H1 (cell line): ENCODE results near the gene ARID5B. TPM values are rescaled to one million over a fixed set of nuclear protein-coding genes. Genes with fewer than 3 reads are reported as not detected.

ENCODE experiments used
- CTCF ChIA-PET: fragments of 300-600 bp; sonication (Branson Sonifier 250); formaldehyde crosslinking; loops from one replicate; lab custom pipeline; 2021; ENCODE audit not compliant: partially characterized antibody; lab: Charles Lee
- POLR2A ChIA-PET: fragments of 300-600 bp; sonication (Branson Sonifier 250); formaldehyde crosslinking; loops from one replicate; lab custom pipeline; 2021; ENCODE audit warnings: inconsistent platforms; ENCODE audit not compliant: partially characterized antibody; lab: Charles Lee
- DNase-seq, 2 experiments: peaks; one replicate each; pipeline versions ENCODE4 v3.0.0 to v3.0.0-alpha.2; 2010 to 2022; ENCODE audit warnings: low spot score in 2 of 2, low read depth in 1 of 2, mixed read lengths in 1 of 2
- FAIRE-seq: peaks from 2 replicates; lab custom pipeline; 2011; peaks lifted over from hg19 to GRCh38; lab: Jason Lieb, UNC
- H2AFZ ChIP-seq: 2 replicates; pipeline ENCODE4 v1.8.1; 2012; ENCODE audit warnings: low read length, inconsistent platforms
- H2AK5ac ChIP-seq: 2 replicates; pipeline ENCODE4 v1.6.1; 2013; ENCODE audit warnings: low read depth, low read length
- H2BK120ac ChIP-seq: replicated peaks from 2 replicates; pipeline ENCODE3; 2013; ENCODE audit warnings: low read depth, low read length, inconsistent platforms
- H2BK12ac ChIP-seq: 2 replicates; pipeline ENCODE4 v1.6.1; 2013; ENCODE audit warnings: low read depth, low read length
- H2BK15ac ChIP-seq: 2 replicates; pipeline ENCODE4 v1.6.1; 2013; ENCODE audit warnings: low read length
- H2BK20ac ChIP-seq: 2 replicates; pipeline ENCODE4 v1.6.1; 2013; ENCODE audit warnings: low read length
- H2BK5ac ChIP-seq: 2 replicates; pipeline ENCODE4 v1.6.1; 2013; ENCODE audit warnings: low read depth, low read length
- H3K14ac ChIP-seq: 2 replicates; pipeline ENCODE4 v1.6.1; 2013; ENCODE audit warnings: inconsistent platforms; ENCODE audit not compliant: insufficient read length
- H3K18ac ChIP-seq: 2 replicates; pipeline ENCODE4 v1.6.1; 2013; ENCODE audit warnings: low read length; ENCODE audit errors: extremely low read depth
- H3K23ac ChIP-seq: 2 replicates; pipeline ENCODE4 v1.6.1; 2013; ENCODE audit warnings: inconsistent platforms; ENCODE audit not compliant: insufficient read length
- H3K23me2 ChIP-seq: 2 replicates; pipeline ENCODE4 v1.6.1; 2013; ENCODE audit warnings: low read depth, low read length
- H3K27ac ChIP-seq: 2 replicates; pipeline ENCODE4 v1.6.1; 2011; ENCODE audit warnings: low read depth, low read length, inconsistent platforms
- H3K27me3 ChIP-seq, 4 experiments: replicated peaks in 1 of 4; 1 replicate in 1 of 4; 2 replicates in 3 of 4; pipeline versions ENCODE4 v1.6.1 to v1.8.1; 2011 to 2013; ENCODE audit warnings: low read length in 3 of 4, mild to moderate bottlenecking in 3 of 4, inconsistent platforms in 2 of 4, mixed read lengths in 2 of 4, moderate library complexity in 1 of 4; ENCODE audit not compliant: control insufficient read depth in 3 of 4, insufficient read depth in 3 of 4; ENCODE audit errors: extremely low read depth in 1 of 4
- H3K36me3 ChIP-seq, 4 experiments: 2 replicates each; pipeline versions ENCODE4 v1.6.1 to v1.8.1; 2011 to 2013; ENCODE audit warnings: mild to moderate bottlenecking in 4 of 4, low read length in 3 of 4, moderate library complexity in 2 of 4, control low read depth in 1 of 4, inconsistent platforms in 1 of 4; ENCODE audit not compliant: insufficient read depth in 4 of 4, control insufficient read depth in 2 of 4
- H3K4ac ChIP-seq: replicated peaks from 2 replicates; pipeline ENCODE3; 2013; ENCODE audit warnings: low read length, low read depth, mixed read lengths, inconsistent platforms; ENCODE audit not compliant: insufficient read length
- H3K4me1 ChIP-seq, 4 experiments: replicated peaks in 1 of 4; 1 replicate in 1 of 4; 2 replicates in 3 of 4; pipeline versions ENCODE4 v1.6.1 to v1.8.1; 2011 to 2013; ENCODE audit warnings: low read length in 3 of 4, inconsistent platforms in 2 of 4, mixed read lengths in 1 of 4; ENCODE audit not compliant: insufficient read depth in 4 of 4, control insufficient read depth in 3 of 4
- H3K4me2 ChIP-seq, 2 experiments: 2 replicates each; pipeline versions ENCODE4 v1.6.1 to v1.8.1; 2011 to 2013; ENCODE audit warnings: low read depth in 2 of 2, low read length in 2 of 2, control low read depth in 1 of 2, inconsistent platforms in 1 of 2, mild to moderate bottlenecking in 1 of 2; ENCODE audit not compliant: insufficient read depth in 1 of 2
- H3K4me3 ChIP-seq, 4 experiments: fragments of 200-600, 300-600 bp in 1 of 4; sonication (generic), shearing (Covaris generic), sonication (Bioruptor Twin) in 1 of 4; 2 replicates each; pipeline versions ENCODE4 v1.5.1 to v1.8.1; 2011 to 2016; ENCODE audit warnings: low read length in 4 of 4, low read depth in 3 of 4, control low read depth in 2 of 4, inconsistent platforms in 2 of 4, mild to moderate bottlenecking in 2 of 4, mixed read lengths in 1 of 4, moderate library complexity in 1 of 4; ENCODE audit not compliant: insufficient read depth in 2 of 4; ENCODE audit errors: extremely low read depth in 1 of 4
- H3K56ac ChIP-seq: replicated peaks from 2 replicates; pipeline ENCODE3; 2013; ENCODE audit warnings: low read depth, mild to moderate bottlenecking, mixed read lengths, low read length, inconsistent platforms; ENCODE audit not compliant: insufficient read length
- H3K79me1 ChIP-seq: 2 replicates; pipeline ENCODE4 v1.6.1; 2013; ENCODE audit warnings: low read depth, low read length, control low read depth
- H3K79me2 ChIP-seq, 2 experiments: 2 replicates each; pipeline versions ENCODE4 v1.6.1 to v1.8.1; 2012 to 2013; ENCODE audit warnings: low read length in 2 of 2, mild to moderate bottlenecking in 2 of 2, inconsistent platforms in 1 of 2; ENCODE audit not compliant: insufficient read depth in 2 of 2, control insufficient read depth in 1 of 2
- H3K9ac ChIP-seq, 4 experiments: replicated peaks in 1 of 4; 1 replicate in 1 of 4; 2 replicates in 3 of 4; pipeline versions ENCODE4 v1.6.1 to v1.8.1; 2011 to 2013; ENCODE audit warnings: low read depth in 3 of 4, low read length in 3 of 4, control low read depth in 2 of 4, mild to moderate bottlenecking in 2 of 4, moderate library complexity in 2 of 4, inconsistent platforms in 1 of 4; ENCODE audit errors: extremely low read depth in 1 of 4
- H3K9me3 ChIP-seq, 2 experiments: 2 replicates each; pipeline versions ENCODE4 v1.6.1 to v1.8.1; 2012 to 2013; ENCODE audit warnings: mild to moderate bottlenecking in 2 of 2, moderate library complexity in 2 of 2, control low read depth in 1 of 2, inconsistent platforms in 1 of 2, low read depth in 1 of 2, low read length in 1 of 2, mixed read lengths in 1 of 2; ENCODE audit not compliant: insufficient read depth in 2 of 2
- H4K20me1 ChIP-seq, 2 experiments: replicated peaks in 1 of 2; 2 replicates each; pipeline versions ENCODE3 to v1.8.1; 2011 to 2013; ENCODE audit warnings: inconsistent platforms in 2 of 2, low read length in 2 of 2, mild to moderate bottlenecking in 1 of 2; ENCODE audit not compliant: insufficient read depth in 2 of 2, control insufficient read depth in 1 of 2
- H4K5ac ChIP-seq: 2 replicates; pipeline ENCODE4 v1.6.1; 2013; ENCODE audit warnings: low read length, low read depth, mixed read lengths, inconsistent platforms; ENCODE audit not compliant: insufficient read length
- H4K8ac ChIP-seq: 2 replicates; pipeline ENCODE4 v1.8.0; 2013; ENCODE audit warnings: mild to moderate bottlenecking, moderate library complexity, low read length, inconsistent platforms; ENCODE audit not compliant: insufficient read depth; ENCODE audit errors: extremely low read depth
- H4K91ac ChIP-seq: replicated peaks from 2 replicates; pipeline ENCODE3; 2013; ENCODE audit warnings: low read length, mixed read lengths, inconsistent platforms; ENCODE audit not compliant: insufficient read length
- CBX5 ChIP-seq: fragments of 300-800, 300-1000 bp; sonication (generic); IDR thresholded peaks from 2 replicates; pipeline ENCODE4 v1.7.1; 2016; ENCODE audit warnings: antibody characterized with exemption, low read length, low read depth
- CHD2 ChIP-seq: IDR thresholded peaks from 2 replicates; pipeline ENCODE4 v1.6.1; 2012; ENCODE audit warnings: low read length, improper control_type of control experiment
- CTBP2 ChIP-seq: IDR thresholded peaks from 2 replicates; pipeline ENCODE4 v1.7.0; 2011; ENCODE audit warnings: borderline replicate concordance, mild to moderate bottlenecking, moderate library complexity, mixed read lengths, low read length; ENCODE audit not compliant: insufficient read depth, insufficient read length
- EP300 ChIP-seq, 2 experiments: IDR thresholded peaks; 1 replicate in 1 of 2; 2 replicates in 1 of 2; pipeline ENCODE4 v1.6.1; 2011 to 2012; ENCODE audit warnings: low read depth in 2 of 2, low read length in 2 of 2, mild to moderate bottlenecking in 2 of 2, borderline replicate concordance in 1 of 2, inconsistent platforms in 1 of 2, moderate library complexity in 1 of 2
- FOSL1 ChIP-seq: IDR thresholded peaks from 2 replicates; pipeline ENCODE4 v1.6.1; 2011; ENCODE audit warnings: mild to moderate bottlenecking, low read depth, low read length, moderate library complexity; ENCODE audit not compliant: insufficient read depth
- HDAC2 ChIP-seq, 2 experiments: fragments of 300-600 bp in 1 of 2; sonication (generic) in 1 of 2; IDR thresholded peaks; 2 replicates each; pipeline ENCODE4 v1.6.1; 2011 to 2012; ENCODE audit warnings: low read depth in 2 of 2, low read length in 2 of 2, mild to moderate bottlenecking in 2 of 2, moderate library complexity in 2 of 2, borderline replicate concordance in 1 of 2, inconsistent platforms in 1 of 2
- HDAC6 ChIP-seq: IDR thresholded peaks from one replicate; pipeline ENCODE4 v1.7.1; 2012; ENCODE audit warnings: low read depth, mild to moderate bottlenecking, inconsistent platforms, low read length, moderate library complexity
- KDM1A ChIP-seq: fragments of 200-600, 300-600 bp; sonication (generic); IDR thresholded peaks from 2 replicates; pipeline ENCODE4 v1.7.1; 2016; ENCODE audit warnings: mild to moderate bottlenecking, low read length, borderline replicate concordance
- KDM4A ChIP-seq: IDR thresholded peaks from one replicate; pipeline ENCODE4 v1.7.1; 2012; ENCODE audit warnings: low read depth, mild to moderate bottlenecking, moderate library complexity, low read length, inconsistent platforms; ENCODE audit not compliant: severe bottlenecking
- NANOG ChIP-seq: IDR thresholded peaks from 2 replicates; pipeline ENCODE4 v1.6.1; 2011; ENCODE audit warnings: low read length, low read depth, mild to moderate bottlenecking, inconsistent platforms; ENCODE audit not compliant: insufficient read depth, poor library complexity, severe bottlenecking
- NRF1 ChIP-seq: IDR thresholded peaks from 2 replicates; pipeline ENCODE4 v1.6.1; 2011; ENCODE audit warnings: mild to moderate bottlenecking, low read depth, low read length, improper control_type of control experiment
- SP4 ChIP-seq: IDR thresholded peaks from 2 replicates; pipeline ENCODE4 v1.6.1; 2012; ENCODE audit warnings: low read length, inconsistent platforms
- WGBS, 2 experiments: shearing (Covaris generic) in 1 of 2; methylation state at CpG; one replicate each; pipeline versions ENCODE4 v1.1.6 to v1.1.7; 2013 to 2015; ENCODE audit warnings: low lambda C conversion rate in 2 of 2, mixed read lengths in 2 of 2, inconsistent platforms in 1 of 2, low coverage in 1 of 2, missing lambda C conversion rate in 1 of 2; ENCODE audit not compliant: insufficient replicate concordance in 2 of 2, insufficient coverage in 1 of 2, insufficient read length in 1 of 2; ENCODE audit errors: extremely low coverage in 1 of 2, missing lambda C conversion rate in 1 of 2; 5-methylcytosine and 5-hydroxymethylcytosine counted together
- polyA plus RNA-seq, 7 experiments: library from polyadenylated mRNA; depleted of rRNA in 3 of 7; stranded (reverse) in 5 of 7; unstranded in 2 of 7; fragments of >200 nt in 5 of 7; fragments of 200-250 nt in 2 of 7; gene quantifications; 1 replicate in 5 of 7; 2 replicates in 1 of 7; 4 replicates in 1 of 7; pipeline versions ENCODE4 v1.2.1 to v1.2.3, GENCODE V29; 2011 to 2013; ENCODE audit warnings: missing spikeins in 2 of 7, mixed read lengths in 2 of 7
- total RNA-seq: library from RNA; stranded (reverse); fragmentation: NEBNext Ultra II Directional; extraction: Animal tissue kit (Norgen Biotek cat#: 25700); gene quantifications from 2 replicates; pipeline ENCODE4 v1.2.1, GENCODE V29; 2021

Gene ARID5B
- total and polyA plus RNA-seq, 2 of the 8 experiments (the other 6 are each of a cell fraction or from before 2014, with no cell fraction given), result 0.21 to 1.1 TPM

GRCh38 chr10:61952028-61952674, 50.7 kb downstream of the ARID5B start:
- Histone ChIP-seq H2BK15ac (no peak overlapping the region), H4K91ac (no peak overlapping the region), H4K20me1 (no peaks in the 10 kb centered on the region), H2BK20ac (no peak overlapping the region), H3K4ac (no peak overlapping the region), H3K4me1 (no peaks in the 10 kb centered on the region), H3K23me2 (no peaks in the 10 kb centered on the region; the same call in 1 of the 2 replicates), H3K9me3 (no peaks in the 10 kb centered on the region; a peak in 1 of 4 replicates), H2BK120ac (no peak overlapping the region), H3K56ac (no peak overlapping the region), H3K27me3 (no peaks in the 10 kb centered on the region), H3K14ac (no peak overlapping the region), H3K79me2 (no peaks in the 10 kb centered on the region), H3K23ac (no peak overlapping the region), H3K4me2 (no peak overlapping the region), H3K36me3 (no peaks in the 10 kb centered on the region), H4K5ac (no peak overlapping the region), H3K79me1 (no peaks in the 10 kb centered on the region), H4K8ac (no peak overlapping the region), H2AFZ (peak overlapping the region; percentile 40; the same call in 1 of the 2 replicates), H3K9ac (no peak overlapping the region), H2BK12ac (no peak overlapping the region), H3K18ac (no peak overlapping the region), H3K27ac (no peak overlapping the region), H2AK5ac (no peak overlapping the region), H2BK5ac (no peak overlapping the region), H3K4me3 (no peak overlapping the region)
- ChIA-PET CTCF (no interaction called here), POLR2A (interaction anchor here (0.5 kb wide), 1 partner anchor 9 kb away, joined by 3 read pairs; no protein-coding TSS in a partner anchor)
- FAIRE-seq (no peak), DNase-seq (no peak)
- WGBS, 2 experiments, result 94% methylated on average over 5 of the region's 5 CpGs; no CpG with 5 or more reads in 1 of the 2 experiments
- TF ChIP-seq CBX5, result no peak
- no peak for TF ChIP-seq NRF1
- no peak for TF ChIP-seq FOSL1
- no peak for TF ChIP-seq NANOG
- TF ChIP-seq KDM4A, result no peak
- TF ChIP-seq KDM1A, result no peak
- no peak for TF ChIP-seq EP300 (IDR thresholded peaks at IDR 0.05; ENCODE audit: borderline replicate concordance in 1 of 2, low read depth in 2 of 2, low read length in 2 of 2)
- no peak for TF ChIP-seq HDAC2 (IDR thresholded peaks at IDR 0.05; ENCODE audit: borderline replicate concordance in 1 of 2, low read depth in 2 of 2, low read length in 2 of 2)
- TF ChIP-seq SP4, result no peak
- TF ChIP-seq HDAC6, result no peak
- TF ChIP-seq CHD2, result no peak
- TF ChIP-seq CTBP2, result no peak
